BLaER1 (cell line): ENCODE data around the gene TRPV2.

Source experiments
- H3K27ac ChIP-seq: shearing (Covaris generic); formaldehyde crosslinking; 2 replicates; pipeline ENCODE4 v1.8.1; 2022
- H3K27me3 ChIP-seq: shearing (Covaris generic); formaldehyde crosslinking; 2 replicates; pipeline ENCODE4 v1.8.1; 2022
- H3K36me3 ChIP-seq: shearing (Covaris generic); formaldehyde crosslinking; 2 replicates; pipeline ENCODE4 v1.8.1; 2022
- H3K4me1 ChIP-seq: shearing (Covaris generic); formaldehyde crosslinking; 2 replicates; pipeline ENCODE4 v1.8.1; 2022
- H3K4me2 ChIP-seq: shearing (Covaris generic); formaldehyde crosslinking; 2 replicates; pipeline ENCODE4 v1.8.1; 2022
- H3K4me3 ChIP-seq: shearing (Covaris generic); formaldehyde crosslinking; 2 replicates; pipeline ENCODE4 v1.8.1; 2022
- H3K9ac ChIP-seq: shearing (Covaris generic); formaldehyde crosslinking; 2 replicates; pipeline ENCODE4 v1.8.1; 2022
- H3K9me3 ChIP-seq: shearing (Covaris generic); formaldehyde crosslinking; 2 replicates; pipeline ENCODE4 v1.8.1; 2022
- H4K20me1 ChIP-seq: shearing (Covaris generic); formaldehyde crosslinking; 2 replicates; pipeline ENCODE4 v1.8.1; 2022
- Cebpa-rat ChIP-seq: shearing (Covaris generic); IDR thresholded peaks from 2 replicates; pipeline ENCODE4 v1.8.1; 2022

Gene TRPV2

DNA sequence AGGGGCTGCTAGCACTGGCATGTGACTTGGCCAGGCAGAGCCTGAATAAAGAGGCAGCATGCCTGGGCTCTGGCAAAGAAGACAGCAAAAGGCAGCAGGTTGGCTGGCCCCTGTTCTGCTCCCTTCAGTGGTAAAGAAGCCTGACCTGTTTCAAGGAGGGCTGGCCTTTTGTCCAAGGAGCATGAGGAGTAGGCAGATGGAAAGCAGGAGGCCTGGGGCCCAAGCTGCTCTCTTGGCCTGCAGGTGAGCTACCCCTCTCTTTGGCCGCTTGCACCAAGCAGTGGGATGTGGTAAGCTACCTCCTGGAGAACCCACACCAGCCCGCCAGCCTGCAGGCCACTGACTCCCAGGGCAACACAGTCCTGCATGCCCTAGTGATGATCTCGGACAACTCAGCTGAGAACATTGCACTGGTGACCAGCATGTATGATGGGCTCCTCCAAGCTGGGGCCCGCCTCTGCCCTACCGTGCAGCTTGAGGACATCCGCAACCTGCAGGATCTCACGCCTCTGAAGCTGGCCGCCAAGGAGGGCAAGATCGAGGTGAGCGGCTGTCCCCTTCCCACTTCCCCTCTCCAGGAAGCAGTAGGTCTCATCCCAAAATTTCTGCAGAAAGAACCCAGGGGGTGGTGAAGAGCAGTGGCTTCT is 8.0 kb downstream of the TRPV2 start:
- Histone ChIP-seq H3K9me3 (no peaks in the 10 kb centered on the region), H3K4me1 (peaks cover 27% of the 10 kb centered on the region), H3K36me3 (peaks cover 44% of the 10 kb centered on the region), H3K4me2 (no peak overlapping the region), H3K9ac (no peak overlapping the region), H3K27me3 (no peaks in the 10 kb centered on the region), H4K20me1 (peaks cover 17% of the 10 kb centered on the region), H3K27ac (no peak overlapping the region), H3K4me3 (no peak overlapping the region)
- TF ChIP-seq Cebpa-rat: no peak

DNA sequence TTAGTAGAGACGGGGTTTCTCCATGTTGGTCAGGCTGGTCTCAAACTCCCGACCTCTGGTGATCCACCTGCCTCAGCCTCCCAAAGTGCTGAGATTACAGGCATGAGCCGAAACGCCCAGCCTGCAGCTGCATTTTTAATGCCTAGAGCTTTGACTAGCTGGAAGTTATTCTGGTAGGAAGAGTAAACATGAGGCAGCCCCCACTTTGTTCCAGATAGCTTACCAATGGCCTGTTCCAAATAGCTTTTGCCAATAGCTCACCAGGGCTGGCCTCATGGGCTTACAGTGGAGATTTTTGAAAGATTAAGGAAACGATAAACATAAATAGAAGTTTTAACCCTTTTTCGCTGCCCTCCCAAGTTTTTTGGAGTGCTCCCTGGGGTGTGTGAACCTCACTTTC is 9.8 kb downstream of the TRPV2 start:
- no peak overlapping the region for H3K9ac ChIP-seq
- H3K36me3 ChIP-seq: peaks cover 50% of the 10 kb centered on the region
- H3K4me2 ChIP-seq: no peak overlapping the region
- H4K20me1 ChIP-seq: peaks cover 5% of the 10 kb centered on the region
- H3K9me3 ChIP-seq: no peaks in the 10 kb centered on the region
- H3K27me3 ChIP-seq: no peaks in the 10 kb centered on the region
- no peak overlapping the region for H3K27ac ChIP-seq
- H3K4me1 ChIP-seq: peaks cover 16% of the 10 kb centered on the region
- H3K4me3 ChIP-seq: no peak overlapping the region
- no peak for TF ChIP-seq Cebpa-rat

DNA sequence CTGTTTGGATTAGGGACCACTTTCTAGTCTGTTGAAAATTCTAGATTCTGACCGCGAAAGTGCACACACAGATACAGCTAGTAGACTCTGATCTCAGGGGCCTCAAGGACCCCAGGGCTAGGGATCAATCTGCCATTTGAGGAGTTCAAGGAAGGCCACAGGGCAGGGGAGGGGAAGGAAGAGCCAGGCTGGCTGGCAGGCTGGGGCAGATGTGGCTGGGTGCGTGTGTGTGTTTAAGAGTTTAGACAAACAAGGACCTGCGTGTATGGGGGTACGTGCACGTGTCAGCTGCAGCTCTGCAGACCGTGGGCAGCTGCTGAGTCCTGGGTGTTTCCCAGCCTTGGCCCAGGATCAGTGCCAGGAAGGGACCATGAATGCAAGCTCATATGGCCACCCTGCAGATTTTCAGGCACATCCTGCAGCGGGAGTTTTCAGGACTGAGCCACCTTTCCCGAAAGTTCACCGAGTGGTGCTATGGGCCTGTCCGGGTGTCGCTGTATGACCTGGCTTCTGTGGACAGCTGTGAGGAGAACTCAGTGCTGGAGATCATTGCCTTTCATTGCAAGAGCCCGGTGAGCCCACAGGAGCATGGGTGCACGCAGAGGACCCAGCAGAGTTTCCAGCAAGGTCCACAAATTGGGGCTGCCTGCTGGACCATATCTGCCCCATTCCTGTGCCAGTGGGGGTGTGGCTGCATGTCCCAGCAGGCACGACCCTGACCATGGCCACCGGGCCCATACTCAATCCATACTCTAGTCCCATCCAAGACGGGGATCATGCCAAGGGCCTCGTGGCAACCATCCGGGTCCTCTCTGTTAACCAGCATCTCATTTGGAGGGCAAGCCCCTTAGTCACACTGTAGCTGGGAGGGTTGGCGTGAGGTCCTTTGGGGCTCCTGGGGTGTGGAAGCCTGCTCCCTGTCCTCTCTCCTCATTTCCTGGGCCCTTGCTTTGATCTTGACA is 10.6 kb downstream of the TRPV2 start:
- Histone ChIP-seq H3K4me2 (no peak overlapping the region), H4K20me1 (no peaks in the 10 kb centered on the region), H3K4me1 (peaks cover 10% of the 10 kb centered on the region; the same call in 1 of the 2 replicates), H3K4me3 (no peak overlapping the region), H3K27me3 (no peaks in the 10 kb centered on the region), H3K27ac (no peak overlapping the region), H3K9ac (no peak overlapping the region), H3K36me3 (peaks cover 50% of the 10 kb centered on the region), H3K9me3 (no peaks in the 10 kb centered on the region)
- no peak for TF ChIP-seq Cebpa-rat

DNA sequence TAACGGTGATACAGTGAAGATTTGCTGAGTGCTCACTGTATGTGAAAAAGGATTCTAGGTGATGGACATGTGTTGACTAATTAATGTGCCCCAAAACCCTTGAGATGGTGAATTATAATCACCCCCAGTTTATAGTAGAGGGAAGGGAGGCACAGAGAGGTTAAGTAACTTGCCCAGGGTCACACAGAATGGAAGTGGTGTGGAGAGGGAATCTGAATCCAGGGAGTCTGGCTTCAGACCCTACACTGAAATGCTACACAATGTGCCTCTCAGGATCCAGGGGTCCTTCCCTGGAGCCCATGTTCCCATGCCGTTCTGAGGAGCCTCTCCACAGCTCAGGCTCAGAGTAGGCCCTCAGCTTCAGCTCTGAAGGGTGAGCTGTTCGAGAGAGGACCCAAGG is 11.6 kb downstream of the TRPV2 start:
- Histone ChIP-seq H4K20me1 (no peaks in the 10 kb centered on the region), H3K4me1 (peaks cover 10% of the 10 kb centered on the region; the same call in 1 of the 2 replicates), H3K4me2 (no peak overlapping the region), H3K27ac (0 out of 2 replicates have a peak overlapping the region, but pooled peaks have one; percentile 11), H3K9ac (no peak overlapping the region), H3K4me3 (no peak overlapping the region), H3K27me3 (no peaks in the 10 kb centered on the region), H3K9me3 (no peaks in the 10 kb centered on the region), H3K36me3 (peaks cover 50% of the 10 kb centered on the region)
- TF ChIP-seq Cebpa-rat: no peak

DNA sequence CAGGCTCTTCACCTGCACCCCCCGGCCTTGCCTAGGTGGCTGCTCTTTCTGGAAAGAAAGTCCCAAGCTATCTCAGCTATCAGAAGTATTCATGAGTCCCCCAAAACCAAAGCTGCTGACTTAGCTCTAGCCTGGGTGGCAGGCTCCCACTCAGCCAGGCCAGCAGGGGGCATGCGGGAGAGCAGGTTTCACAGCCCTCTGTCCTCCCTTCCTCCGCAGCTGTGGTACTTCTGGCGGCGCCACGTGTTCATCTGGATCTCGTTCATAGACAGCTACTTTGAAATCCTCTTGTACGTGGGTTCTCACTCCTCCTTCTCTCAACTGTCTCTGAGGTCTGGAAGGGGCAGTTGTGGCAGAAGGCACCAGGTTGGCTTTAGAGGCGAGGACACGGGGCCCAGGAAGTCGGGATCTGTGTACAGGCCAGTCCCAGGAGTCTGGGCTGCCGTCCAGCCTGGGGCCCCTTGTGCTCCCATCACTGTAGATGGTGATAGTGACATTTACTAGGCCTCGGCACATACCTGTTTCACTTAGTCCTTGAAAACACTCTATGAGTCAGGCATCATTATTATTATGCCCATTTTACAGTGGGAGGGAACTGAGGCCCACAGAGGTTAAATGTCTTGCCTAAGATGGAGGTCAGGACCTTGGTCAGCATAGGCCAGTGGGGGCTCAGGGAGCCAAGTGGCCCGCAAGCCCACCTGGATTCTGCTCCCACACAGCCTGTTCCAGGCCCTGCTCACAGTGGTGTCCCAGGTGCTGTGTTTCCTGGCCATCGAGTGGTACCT is 12.9 kb downstream of the TRPV2 start:
- H3K36me3 ChIP-seq: peaks cover 44% of the 10 kb centered on the region
- H3K27me3 ChIP-seq: no peaks in the 10 kb centered on the region
- peak overlapping the region; percentile 10; the same call in 1 of the 2 replicates for H3K27ac ChIP-seq
- no peaks in the 10 kb centered on the region for H4K20me1 ChIP-seq
- peak overlapping the region; percentile 5; the same call in 1 of the 2 replicates for H3K4me2 ChIP-seq
- no peak for TF ChIP-seq Cebpa-rat
- H3K4me1 ChIP-seq: peaks cover 10% of the 10 kb centered on the region; the same call in 1 of the 2 replicates
- no peaks in the 10 kb centered on the region for H3K9me3 ChIP-seq
- no peak overlapping the region for H3K4me3 ChIP-seq
- no peak overlapping the region for H3K9ac ChIP-seq

DNA sequence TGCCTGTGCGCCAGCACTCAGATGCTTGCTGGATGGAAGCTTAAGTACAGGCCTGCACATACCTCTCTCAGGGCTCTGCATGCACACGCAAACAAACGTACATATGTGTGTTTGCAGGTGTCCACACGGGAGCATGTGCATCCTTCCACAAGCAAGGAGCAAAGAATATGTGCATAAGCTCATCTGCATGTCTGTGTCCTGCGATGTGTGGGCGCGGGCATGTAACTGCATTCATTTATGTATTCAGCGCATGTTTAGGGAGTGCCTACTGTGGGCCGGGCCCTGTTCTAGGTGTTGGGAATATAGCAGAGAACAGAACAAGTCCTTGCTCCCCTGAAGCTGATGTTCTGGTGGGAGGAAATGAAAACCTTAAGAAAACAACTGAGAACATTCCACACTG is 13.7 kb downstream of the TRPV2 start:
- Histone ChIP-seq H3K9ac (no peak overlapping the region), H3K27ac (no peak overlapping the region), H3K4me1 (peaks cover 10% of the 10 kb centered on the region), H3K4me2 (no peak overlapping the region), H4K20me1 (no peaks in the 10 kb centered on the region), H3K4me3 (no peak overlapping the region), H3K36me3 (peaks cover 45% of the 10 kb centered on the region), H3K27me3 (no peaks in the 10 kb centered on the region), H3K9me3 (no peaks in the 10 kb centered on the region)
- TF ChIP-seq Cebpa-rat: no peak

DNA sequence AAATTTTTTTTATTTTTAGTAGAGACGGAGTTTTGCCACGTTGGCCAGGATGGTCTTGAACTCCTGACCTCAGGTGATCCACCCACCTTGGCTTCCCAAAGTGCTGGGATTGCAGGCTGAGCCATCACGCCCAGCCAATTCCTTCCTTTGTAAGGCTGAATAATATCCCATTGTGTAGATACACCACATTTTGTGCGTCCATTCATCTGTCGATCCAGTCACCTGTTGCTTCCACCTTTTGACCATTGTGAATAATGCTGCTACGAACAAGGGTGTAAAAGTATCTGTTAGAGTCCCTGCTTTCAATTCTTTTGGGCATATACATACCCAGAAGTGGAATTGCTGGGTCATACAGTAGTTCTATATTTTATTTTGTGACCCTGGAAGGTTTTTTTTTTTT is 15.3 kb downstream of the TRPV2 start:
- peaks cover 26% of the 10 kb centered on the region for H3K4me1 ChIP-seq
- no peaks in the 10 kb centered on the region for H3K27me3 ChIP-seq
- H4K20me1 ChIP-seq: no peaks in the 10 kb centered on the region
- H3K4me3 ChIP-seq: no peak overlapping the region
- no peak overlapping the region for H3K9ac ChIP-seq
- no peak overlapping the region for H3K4me2 ChIP-seq
- H3K27ac ChIP-seq: no peak overlapping the region
- H3K36me3 ChIP-seq: peaks cover 40% of the 10 kb centered on the region
- no peaks in the 10 kb centered on the region for H3K9me3 ChIP-seq
- no peak for TF ChIP-seq Cebpa-rat

DNA sequence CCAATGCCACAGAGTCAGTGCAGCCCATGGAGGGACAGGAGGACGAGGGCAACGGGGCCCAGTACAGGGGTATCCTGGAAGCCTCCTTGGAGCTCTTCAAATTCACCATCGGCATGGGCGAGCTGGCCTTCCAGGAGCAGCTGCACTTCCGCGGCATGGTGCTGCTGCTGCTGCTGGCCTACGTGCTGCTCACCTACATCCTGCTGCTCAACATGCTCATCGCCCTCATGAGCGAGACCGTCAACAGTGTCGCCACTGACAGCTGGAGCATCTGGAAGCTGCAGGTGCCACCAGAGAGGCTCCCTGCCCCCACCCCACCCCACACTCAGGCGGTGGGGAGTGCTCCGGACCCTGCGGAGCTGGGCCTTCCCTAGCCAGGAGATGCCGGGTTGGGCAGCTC is 16.6 kb downstream of the TRPV2 start:
- no peaks in the 10 kb centered on the region for H4K20me1 ChIP-seq
- no peak overlapping the region for H3K27ac ChIP-seq
- TF ChIP-seq Cebpa-rat: no peak
- H3K9ac ChIP-seq: no peak overlapping the region
- H3K4me3 ChIP-seq: no peak overlapping the region
- peaks cover 26% of the 10 kb centered on the region; the same call in 1 of the 2 replicates for H3K36me3 ChIP-seq
- peaks cover 28% of the 10 kb centered on the region for H3K4me1 ChIP-seq
- no peaks in the 10 kb centered on the region for H3K9me3 ChIP-seq
- no peaks in the 10 kb centered on the region for H3K27me3 ChIP-seq
- H3K4me2 ChIP-seq: no peak overlapping the region

DNA sequence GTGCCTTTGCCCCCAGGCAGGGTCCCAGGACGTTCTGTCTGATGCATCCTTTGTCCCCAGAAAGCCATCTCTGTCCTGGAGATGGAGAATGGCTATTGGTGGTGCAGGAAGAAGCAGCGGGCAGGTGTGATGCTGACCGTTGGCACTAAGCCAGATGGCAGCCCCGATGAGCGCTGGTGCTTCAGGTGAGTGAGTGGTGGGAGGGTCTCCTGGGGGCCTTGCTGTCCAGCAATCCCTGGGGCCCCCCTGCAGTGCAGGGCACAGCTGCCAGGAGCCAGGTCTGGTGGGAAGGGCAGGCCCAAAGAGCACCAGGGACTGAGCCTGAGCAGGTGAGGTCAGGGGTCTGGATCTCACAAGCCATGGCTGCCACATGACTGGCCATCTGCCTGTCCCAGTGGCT is 18.1 kb downstream of the TRPV2 start:
- H3K4me3 ChIP-seq: no peak overlapping the region
- no peak overlapping the region for H3K27ac ChIP-seq
- no peak for TF ChIP-seq Cebpa-rat
- no peaks in the 10 kb centered on the region for H3K27me3 ChIP-seq
- no peaks in the 10 kb centered on the region for H3K9me3 ChIP-seq
- peaks cover 30% of the 10 kb centered on the region for H3K4me1 ChIP-seq
- H3K9ac ChIP-seq: no peak overlapping the region
- no peak overlapping the region for H3K4me2 ChIP-seq
- H4K20me1 ChIP-seq: no peaks in the 10 kb centered on the region
- H3K36me3 ChIP-seq: peaks cover 17% of the 10 kb centered on the region; the same call in 1 of the 2 replicates
